Mammary epithelial cell (primary cell): ENCODE measurements around the gene MIER2.

Source experiments
- EZH2 ChIP-seq: IDR thresholded peaks from 2 replicates; pipeline ENCODE4 v1.6.1; 2012; ENCODE audit warnings: low read length, inconsistent platforms, borderline replicate concordance
- TF ChIP-seq, protein P1 (sequence below), 2 donors: IDR thresholded peaks in 1 of 2; conservative IDR thresholded peaks in 1 of 2; 2 replicates each; pipeline ENCODE4 v1.5.1; 2011 to 2012; ENCODE audit warnings: inconsistent platforms in 2 of 2, low read length in 2 of 2, mild to moderate bottlenecking in 2 of 2, control low read depth in 1 of 2, low read depth in 1 of 2; ENCODE audit not compliant: insufficient read depth in 1 of 2; ENCODE audit errors: extremely low read depth in 1 of 2

GRCh38 chr19:390386-391206 lies 46.0 kb upstream of the MIER2 start:
- no peak for TF ChIP-seq EZH2
- TF ChIP-seq, protein P1, sequence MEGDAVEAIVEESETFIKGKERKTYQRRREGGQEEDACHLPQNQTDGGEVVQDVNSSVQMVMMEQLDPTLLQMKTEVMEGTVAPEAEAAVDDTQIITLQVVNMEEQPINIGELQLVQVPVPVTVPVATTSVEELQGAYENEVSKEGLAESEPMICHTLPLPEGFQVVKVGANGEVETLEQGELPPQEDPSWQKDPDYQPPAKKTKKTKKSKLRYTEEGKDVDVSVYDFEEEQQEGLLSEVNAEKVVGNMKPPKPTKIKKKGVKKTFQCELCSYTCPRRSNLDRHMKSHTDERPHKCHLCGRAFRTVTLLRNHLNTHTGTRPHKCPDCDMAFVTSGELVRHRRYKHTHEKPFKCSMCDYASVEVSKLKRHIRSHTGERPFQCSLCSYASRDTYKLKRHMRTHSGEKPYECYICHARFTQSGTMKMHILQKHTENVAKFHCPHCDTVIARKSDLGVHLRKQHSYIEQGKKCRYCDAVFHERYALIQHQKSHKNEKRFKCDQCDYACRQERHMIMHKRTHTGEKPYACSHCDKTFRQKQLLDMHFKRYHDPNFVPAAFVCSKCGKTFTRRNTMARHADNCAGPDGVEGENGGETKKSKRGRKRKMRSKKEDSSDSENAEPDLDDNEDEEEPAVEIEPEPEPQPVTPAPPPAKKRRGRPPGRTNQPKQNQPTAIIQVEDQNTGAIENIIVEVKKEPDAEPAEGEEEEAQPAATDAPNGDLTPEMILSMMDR (conservative IDR thresholded peaks at IDR 0.05 in 1 of 2, IDR thresholded peaks at IDR 0.05 in 1 of 2; ENCODE audit: extremely low read depth in 1 of 2, insufficient read depth in 1 of 2, low read depth in 1 of 2, low read length in 2 of 2) = no peak
